Hypothalamus (tissue), 51 donors: ENCODE data around the gene TPO.
"Not testable (repeated sequence)": the region's sequence is repeated elsewhere in the genome, so short reads cannot be mapped to it uniquely, and the experiment has no call there.

Experiments used
- DNase-seq, 51 donors: peaks; one replicate each; lab custom pipeline; 2025; lab: John Stamatoyannopoulos, UW

TPO gene

GRCh38 chr2:1571477-1572417, 158.5 kb downstream of the TPO start:
- DNase-seq: no peak

DNA sequence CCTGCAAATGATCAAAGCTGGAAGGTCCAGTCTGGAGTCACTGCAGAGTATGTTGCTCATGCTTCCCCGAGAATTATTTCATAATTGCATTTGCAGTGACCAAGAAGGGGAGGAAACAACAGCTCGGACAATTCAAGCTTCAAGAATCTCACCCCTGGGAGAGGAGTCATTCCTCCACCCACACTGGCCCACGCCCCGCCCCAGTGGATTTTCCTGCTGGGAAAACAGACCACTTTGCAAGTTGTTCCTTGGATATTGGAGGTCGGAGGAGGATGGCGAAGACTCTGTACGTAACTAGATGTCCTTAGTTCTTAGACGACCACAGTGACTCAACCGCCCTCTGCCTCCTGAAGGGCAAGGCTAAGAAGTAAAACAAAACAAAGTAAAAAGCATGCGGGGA, 159.4 kb downstream of the TPO start:
- no peak for DNase-seq

- DNase-seq: no peak
Measured at GRCh38 chr2:1577846-1578245, 164.6 kb downstream of the TPO start.

- not testable (repeated sequence) for DNase-seq
Measured at GRCh38 chr2:1581257-1581964, 168.1 kb downstream of the TPO start.

DNA sequence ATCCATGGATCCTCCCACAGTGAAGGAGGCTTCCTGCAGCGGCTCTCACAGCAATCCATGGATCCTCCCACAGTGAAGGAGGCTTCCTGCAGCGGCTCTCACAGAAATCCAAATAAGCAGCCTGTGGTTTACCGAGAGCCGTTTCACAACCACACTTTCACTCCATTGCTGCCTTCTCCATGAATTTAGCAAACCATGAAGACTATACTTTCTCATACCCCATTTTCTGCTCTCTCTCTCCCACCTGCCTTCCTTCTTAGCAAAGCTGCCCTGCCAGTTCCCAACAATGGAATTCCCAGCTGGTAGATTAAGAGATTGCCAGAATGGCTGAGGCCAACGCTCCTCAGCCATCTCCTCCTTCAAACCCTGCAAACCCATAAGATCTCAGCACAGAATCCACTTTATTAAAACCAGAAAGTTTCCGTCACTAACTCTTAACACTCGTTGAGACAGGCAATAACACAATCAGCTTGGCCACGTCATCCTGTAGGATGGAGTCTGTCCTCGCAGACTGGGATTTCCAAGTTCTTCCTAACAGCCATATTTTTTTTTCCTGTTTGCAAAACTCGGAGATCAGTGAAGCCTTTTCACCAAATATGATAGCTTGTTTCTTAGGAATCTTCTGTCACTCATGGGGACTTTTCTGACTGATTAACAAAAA, 168.8 kb downstream of the TPO start:
- no peak for DNase-seq

- no peak for DNase-seq
Measured at GRCh38 chr2:1582891-1583341, 169.7 kb downstream of the TPO start.

DNA sequence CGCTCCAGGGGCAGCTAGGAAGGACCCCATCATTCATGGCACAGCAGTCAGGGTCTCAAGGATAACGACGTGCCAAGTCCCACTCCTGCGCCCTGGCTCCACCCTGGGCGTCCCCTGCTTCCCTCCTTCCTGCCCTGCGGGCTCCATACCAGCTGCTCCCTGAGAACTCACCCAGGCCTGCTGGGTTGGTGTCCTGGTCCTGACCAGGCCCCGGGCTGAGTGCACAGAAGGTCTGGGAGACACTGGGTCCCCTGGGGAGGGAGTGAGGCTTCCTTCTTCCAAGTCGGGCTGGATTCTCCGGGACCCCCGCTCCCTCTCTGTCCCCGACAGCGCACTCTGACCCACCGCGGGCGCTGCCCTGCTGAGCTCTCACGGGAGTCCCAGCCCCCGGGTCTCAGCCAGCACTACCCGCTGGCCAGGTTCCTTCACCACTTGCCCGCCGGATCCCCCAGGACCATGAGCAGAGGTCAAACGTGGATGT, 170.8 kb downstream of the TPO start:
- DNase-seq: no peak

GRCh38 chr2:1584691-1585485, 171.6 kb downstream of the TPO start:
- no peak for DNase-seq

- no peak for DNase-seq
Measured at GRCh38 chr2:1585635-1586034, 172.4 kb downstream of the TPO start.

DNA sequence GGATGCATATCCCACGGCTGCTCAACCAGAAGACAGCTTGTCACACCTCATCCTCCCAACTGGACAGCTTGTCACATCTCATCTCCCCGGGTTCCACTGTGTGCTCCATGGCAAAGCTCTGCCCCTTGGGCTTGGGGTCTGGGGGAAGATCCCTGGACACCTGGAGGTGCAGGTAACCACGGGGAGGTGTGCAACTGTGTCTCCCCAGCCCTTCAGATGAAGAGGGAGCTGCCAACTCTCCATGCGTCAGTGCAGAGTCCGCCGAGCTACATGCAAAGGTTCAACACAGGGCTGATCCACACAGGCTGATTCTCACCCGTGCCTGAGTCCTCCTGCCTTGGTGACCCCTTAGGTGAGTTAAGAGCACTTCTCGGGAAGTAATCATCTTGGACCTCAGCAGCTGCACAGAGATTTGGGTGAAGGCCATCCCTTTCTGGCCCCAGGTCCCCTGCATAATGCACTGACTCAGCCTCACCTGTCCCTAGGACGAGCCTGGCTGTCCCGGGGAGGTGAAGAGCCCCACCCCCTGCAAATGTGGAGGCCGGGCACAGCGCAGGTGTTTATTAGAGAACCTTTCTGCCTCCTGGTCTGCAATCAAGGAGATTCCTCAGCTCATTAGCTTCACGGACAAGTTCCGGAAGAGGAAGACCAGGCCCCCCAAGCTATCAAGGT, 173.1 kb downstream of the TPO start:
- no peak for DNase-seq

- DNase-seq: no peak
Measured at GRCh38 chr2:1586923-1587840, 173.9 kb downstream of the TPO start.

DNA sequence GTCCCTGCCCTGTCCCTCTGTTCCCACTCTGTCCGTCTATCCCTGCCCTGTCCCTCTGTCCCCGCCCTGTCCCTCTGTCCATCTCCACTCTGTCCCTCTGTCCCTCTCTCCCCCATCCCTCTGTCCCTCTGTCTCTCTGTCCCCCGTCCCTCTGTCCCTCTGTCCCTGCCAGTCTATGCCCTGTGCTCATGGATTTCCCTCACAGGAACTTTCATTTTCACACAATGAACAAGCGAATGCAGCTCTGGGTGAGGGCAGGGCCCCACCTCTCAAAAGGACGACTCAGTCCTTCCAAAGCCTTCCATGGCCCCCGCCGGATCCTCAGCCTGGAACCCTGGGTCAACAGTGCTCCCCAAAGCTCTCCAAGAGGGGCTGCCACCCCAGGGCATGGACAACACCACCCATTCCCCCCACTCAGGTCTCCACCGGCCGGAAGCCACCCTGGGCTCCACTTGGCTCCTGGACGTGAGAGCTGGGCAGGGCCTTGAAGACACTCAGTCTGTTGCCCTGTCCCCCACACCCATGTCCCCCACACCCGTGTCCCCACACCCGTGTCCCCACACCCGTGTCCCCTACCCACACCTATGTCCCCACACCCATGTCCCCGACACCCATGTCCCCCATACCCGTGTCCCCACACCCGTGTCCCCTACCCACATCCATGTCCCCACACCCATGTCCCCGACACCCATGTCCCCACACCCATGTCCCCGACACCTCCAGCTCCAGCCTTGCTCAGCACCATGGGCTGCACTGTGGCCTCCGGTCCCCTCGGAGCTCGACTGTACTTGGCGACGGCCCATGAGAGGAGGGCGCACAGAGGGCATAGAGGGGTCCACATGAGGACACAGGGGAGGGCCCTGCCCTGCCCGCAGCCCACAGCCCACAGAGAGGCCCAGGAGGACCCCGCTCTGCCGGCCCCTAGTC, 175.1 kb downstream of the TPO start:
- DNase-seq: no peak

GRCh38 chr2:1588978-1589621, 175.8 kb downstream of the TPO start:
- DNase-seq: no peak

GRCh38 chr2:1590596-1591460, 177.6 kb downstream of the TPO start:
- DNase-seq: no peak

DNA sequence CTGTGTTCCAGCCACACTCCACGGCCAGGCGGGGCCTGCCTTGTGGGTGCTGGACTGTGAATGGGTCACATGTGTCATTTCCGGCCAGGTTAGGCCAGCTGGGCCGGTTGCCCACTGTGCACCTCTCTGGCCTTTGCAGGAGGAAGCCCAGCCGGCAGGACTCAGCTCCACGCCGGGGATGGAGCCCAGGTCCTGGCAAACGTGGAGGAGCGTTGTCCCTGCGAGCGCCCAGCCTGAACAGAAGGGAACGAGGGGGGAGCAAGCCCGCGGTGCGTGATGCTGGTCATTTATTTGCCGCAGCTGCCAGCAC, 178.2 kb downstream of the TPO start:
- no peak for DNase-seq
